HG03066 (cell line): Measurements from ENCODE around the gene NEUROD4.

ENCODE experiments used
- ATAC-seq: cut with Tn5 transposase; IDR thresholded peaks from one replicate; pipeline ENCODE4 v1.9.1; 2021; ENCODE audit warnings: low read depth; ENCODE audit not compliant: unreplicated experiment

Gene NEUROD4

DNA sequence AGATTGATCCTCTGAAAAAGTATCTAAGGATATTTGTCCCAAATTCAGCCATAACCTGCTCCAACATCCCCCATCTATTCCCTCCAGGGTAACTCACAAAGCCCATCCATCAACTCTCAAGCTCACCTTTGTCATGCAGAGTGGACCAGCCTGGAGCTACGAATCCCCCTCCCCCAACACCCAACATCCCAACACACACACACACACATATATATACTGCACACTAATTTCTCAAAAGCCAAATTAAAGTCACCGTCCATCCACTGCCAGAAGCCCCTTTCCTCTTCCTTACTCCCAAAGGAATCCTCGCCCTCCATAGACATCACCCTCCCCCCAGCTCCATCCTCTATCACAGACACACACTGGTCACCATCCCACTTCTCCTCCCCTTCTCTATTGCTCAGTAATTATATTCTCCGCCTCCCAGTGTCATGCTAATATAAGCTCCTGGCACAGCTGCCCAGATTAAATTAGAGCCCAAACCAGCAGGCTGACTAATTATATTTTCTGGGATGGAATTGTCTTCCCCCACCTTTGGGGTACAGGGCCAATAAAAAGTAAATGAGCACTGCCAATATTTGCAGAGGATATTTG lies 21.7 kb upstream of the NEUROD4 start:
- no peak for ATAC-seq

DNA sequence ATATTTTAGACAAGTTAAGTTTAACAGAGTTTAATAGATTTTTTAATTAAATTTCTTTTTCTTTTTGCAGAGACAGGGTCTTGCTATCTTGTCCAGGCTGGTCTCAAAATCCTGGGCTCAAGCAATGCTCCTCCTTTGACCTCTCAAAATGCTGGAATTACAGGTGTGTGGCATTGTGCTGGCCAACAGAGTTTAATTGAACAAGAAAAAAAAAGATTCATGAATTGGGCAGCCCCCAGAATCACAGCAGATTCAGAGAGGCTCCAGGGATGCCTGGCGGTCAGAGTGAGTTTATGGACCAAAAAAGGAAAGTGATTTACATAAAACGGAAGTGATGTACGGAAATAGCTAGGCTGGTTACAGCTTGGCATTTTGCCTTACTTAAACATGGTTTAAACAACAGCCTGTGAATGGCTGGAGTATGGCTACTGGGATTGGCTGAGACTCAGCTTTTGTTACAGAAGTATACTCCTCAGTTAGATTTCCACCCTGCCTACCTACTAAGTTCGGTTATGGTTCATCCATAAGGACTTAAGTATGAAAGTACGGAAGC lies 20.7 kb upstream of the NEUROD4 start:
- ATAC-seq, result no peak

- ATAC-seq, result no peak
Measured at GRCh38 chr12:55001198-55001868, 18.4 kb upstream of the NEUROD4 start.

- no peak for ATAC-seq
Measured at GRCh38 chr12:55002355-55002754, 17.4 kb upstream of the NEUROD4 start.

DNA sequence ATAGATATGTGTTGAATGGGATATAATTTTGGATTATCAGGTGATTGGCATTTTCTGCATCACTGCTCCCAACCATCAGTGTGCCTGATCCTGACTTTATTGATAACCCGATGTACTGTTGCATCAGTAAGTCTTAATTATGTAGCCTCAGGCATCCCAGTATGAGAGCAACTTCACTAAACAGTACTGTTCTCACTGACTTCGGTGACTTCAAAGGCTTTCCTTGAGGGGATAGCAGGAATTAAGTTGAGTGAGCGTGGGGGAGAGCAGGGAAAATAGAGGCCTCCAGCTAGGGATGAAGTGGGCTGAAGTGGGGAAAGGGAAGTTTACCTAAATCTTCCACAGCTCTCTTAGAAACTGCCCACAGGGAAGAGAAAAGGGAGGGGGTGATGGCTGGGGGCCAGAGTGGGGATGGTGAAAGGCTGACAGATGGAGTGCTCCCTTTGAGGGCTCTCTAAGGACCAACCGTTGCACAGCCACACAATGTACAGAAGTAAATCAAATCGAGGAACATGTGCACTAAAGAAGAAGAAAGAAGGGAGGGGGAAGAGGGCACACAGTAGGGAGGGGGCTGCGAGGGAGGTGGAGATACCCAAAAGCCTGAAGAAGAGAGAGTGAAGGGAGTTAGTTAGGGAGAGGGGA lies 10.7 kb upstream of the NEUROD4 start:
- no peak for ATAC-seq

GRCh38 chr12:55017416-55017925 lies 2.3 kb upstream of the NEUROD4 start:
- no peak for ATAC-seq

GRCh38 chr12:55024575-55024974 lies 4.8 kb downstream of the NEUROD4 start:
- no peak for ATAC-seq

GRCh38 chr12:55025508-55025907 lies 5.7 kb downstream of the NEUROD4 start:
- no peak for ATAC-seq

- no peak for ATAC-seq
Measured at GRCh38 chr12:55034218-55034617, 14.4 kb downstream of the NEUROD4 start.

GRCh38 chr12:55036326-55037115 lies 16.7 kb downstream of the NEUROD4 start:
- ATAC-seq, result no peak

GRCh38 chr12:55037351-55037987 lies 17.7 kb downstream of the NEUROD4 start:
- ATAC-seq, result no peak

GRCh38 chr12:55039395-55040354 lies 19.9 kb downstream of the NEUROD4 start:
- ATAC-seq, result no peak

- no peak for ATAC-seq
Measured at GRCh38 chr12:55041345-55042055, 21.7 kb downstream of the NEUROD4 start.

GRCh38 chr12:55043542-55043941 lies 23.8 kb downstream of the NEUROD4 start:
- no peak for ATAC-seq

GRCh38 chr12:55044135-55044534 lies 24.4 kb downstream of the NEUROD4 start:
- ATAC-seq, result no peak

DNA sequence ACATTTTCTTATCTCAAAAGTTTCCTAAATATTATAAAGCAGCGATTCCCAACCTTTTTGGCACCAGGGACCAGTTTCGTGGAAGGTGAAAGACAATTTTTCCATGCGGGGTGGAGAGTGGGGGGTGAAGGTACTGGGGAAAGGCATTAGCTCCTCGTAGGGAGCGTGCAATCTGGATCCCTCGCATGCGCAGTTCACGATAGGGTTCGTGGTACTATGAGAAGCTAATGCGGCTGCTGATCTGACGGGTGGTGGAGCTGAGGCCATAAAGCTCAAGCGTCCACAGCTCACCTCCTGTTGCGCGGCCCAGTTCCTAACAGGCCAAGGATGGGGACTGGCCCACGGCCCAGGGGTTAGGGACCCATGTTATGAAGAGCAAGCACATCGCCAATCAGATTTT lies 29.9 kb downstream of the NEUROD4 start:
- no peak for ATAC-seq

GRCh38 chr12:55051197-55051947 lies 31.6 kb downstream of the NEUROD4 start:
- no peak for ATAC-seq

DNA sequence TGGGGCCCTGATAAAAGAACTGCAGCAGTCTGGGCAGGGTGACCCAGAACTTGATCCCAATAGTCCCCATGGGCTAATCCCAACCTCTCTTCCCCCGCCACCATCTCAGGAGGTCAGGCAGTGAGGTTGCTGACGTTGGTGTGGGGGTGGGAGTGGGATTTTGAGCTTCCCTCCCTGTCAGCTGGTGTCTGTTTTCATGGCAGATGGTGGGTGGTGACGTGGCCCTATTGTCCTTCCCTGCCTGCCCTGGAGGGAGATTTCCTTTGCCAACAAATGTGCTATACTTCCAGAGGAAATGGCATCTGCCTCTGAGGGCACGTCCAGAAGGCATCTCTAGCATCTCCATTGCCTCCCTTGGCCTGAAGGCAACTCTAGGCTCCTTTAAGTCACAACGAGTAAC lies 37.7 kb downstream of the NEUROD4 start:
- ATAC-seq, result no peak
